GM12874 (cell line): ENCODE measurements around the gene GSTT2.

Experiments
- TF ChIP-seq, protein P1 (sequence below): IDR thresholded peaks from 2 replicates; pipeline ENCODE4 v1.5.1; 2011; ENCODE audit warnings: low read depth, mild to moderate bottlenecking, control low read depth, low read length, moderate library complexity; ENCODE audit not compliant: insufficient read depth

GSTT2 gene

DNA sequence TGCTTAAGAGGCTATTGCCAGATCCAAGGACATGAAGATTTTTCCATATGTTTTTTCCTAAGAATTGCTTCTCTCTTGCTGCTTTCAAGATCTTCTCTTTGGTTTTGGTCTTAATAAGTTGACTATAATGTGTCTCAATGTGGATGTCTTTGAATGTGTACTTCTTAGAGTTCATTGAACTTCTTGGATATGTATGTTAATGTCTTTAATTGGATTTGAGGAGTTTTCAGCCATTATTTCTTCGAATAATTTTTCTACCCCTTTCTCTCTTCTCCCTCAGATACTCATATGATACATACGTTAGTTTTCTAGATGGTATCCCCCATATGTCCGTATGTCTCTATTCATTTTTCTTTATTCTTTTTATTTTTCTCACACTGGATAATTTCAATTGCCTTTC is 44.4 kb downstream of the GSTT2 start:
- TF ChIP-seq, protein P1, sequence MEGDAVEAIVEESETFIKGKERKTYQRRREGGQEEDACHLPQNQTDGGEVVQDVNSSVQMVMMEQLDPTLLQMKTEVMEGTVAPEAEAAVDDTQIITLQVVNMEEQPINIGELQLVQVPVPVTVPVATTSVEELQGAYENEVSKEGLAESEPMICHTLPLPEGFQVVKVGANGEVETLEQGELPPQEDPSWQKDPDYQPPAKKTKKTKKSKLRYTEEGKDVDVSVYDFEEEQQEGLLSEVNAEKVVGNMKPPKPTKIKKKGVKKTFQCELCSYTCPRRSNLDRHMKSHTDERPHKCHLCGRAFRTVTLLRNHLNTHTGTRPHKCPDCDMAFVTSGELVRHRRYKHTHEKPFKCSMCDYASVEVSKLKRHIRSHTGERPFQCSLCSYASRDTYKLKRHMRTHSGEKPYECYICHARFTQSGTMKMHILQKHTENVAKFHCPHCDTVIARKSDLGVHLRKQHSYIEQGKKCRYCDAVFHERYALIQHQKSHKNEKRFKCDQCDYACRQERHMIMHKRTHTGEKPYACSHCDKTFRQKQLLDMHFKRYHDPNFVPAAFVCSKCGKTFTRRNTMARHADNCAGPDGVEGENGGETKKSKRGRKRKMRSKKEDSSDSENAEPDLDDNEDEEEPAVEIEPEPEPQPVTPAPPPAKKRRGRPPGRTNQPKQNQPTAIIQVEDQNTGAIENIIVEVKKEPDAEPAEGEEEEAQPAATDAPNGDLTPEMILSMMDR, result no peak

DNA sequence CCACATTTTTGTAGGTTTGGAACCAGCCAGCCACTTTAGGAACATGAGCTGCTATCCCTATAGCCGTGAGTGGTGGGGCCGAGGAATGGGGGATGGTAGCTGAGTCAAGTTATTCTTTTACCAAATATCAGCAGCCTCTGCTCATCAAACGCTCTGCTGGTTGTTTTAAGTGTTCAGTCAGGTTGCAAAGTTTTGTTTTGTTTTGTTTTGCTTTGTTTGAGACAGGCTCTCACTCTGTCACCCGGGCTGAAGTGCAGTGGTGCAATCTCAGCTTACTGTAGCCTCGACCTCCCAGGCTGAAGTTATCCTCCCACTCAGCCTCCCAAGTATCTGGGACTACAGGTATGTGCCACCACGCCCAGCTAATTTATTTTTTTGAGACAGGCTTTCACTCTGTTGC is 45.5 kb downstream of the GSTT2 start:
- TF ChIP-seq, protein P1, result no peak

DNA sequence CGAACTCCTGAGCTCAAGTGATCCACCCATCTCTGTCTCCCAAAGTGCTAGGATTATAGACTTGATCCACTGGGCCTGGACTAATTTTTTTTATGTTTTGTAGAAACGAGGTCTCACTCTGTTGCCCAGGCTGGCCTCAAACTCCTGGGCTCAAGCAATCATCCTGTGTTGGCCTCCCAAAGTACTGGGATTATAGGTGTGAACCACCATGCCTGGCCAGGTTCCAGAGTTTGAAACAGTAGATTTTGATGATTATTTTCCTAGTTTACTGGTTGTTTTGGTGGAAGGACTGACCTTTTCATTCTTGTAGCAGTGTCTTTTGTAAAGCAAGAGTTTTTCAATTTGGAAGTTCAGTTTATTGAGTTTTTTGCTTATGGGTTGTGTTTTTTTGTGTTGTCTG is 46.1 kb downstream of the GSTT2 start:
- TF ChIP-seq, protein P1, result no peak

DNA sequence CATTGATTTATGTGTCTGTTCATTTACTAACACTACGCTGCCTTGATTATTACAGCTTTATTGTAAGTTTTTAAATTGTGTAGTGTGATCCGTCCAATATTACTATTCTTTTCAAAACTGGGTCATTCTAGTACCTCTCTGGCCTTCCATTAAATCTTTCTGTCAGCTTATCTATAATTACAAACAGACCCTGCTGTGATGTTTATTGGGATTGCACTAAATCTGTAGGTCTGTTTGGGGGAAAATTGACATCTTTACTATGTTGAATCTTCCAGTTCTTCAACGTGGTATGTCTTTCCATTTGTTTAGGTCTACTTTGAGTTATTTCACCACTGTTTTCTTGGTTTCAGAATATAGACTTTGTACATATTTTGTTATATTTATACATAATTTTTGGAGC is 46.8 kb downstream of the GSTT2 start:
- TF ChIP-seq, protein P1, result no peak

DNA sequence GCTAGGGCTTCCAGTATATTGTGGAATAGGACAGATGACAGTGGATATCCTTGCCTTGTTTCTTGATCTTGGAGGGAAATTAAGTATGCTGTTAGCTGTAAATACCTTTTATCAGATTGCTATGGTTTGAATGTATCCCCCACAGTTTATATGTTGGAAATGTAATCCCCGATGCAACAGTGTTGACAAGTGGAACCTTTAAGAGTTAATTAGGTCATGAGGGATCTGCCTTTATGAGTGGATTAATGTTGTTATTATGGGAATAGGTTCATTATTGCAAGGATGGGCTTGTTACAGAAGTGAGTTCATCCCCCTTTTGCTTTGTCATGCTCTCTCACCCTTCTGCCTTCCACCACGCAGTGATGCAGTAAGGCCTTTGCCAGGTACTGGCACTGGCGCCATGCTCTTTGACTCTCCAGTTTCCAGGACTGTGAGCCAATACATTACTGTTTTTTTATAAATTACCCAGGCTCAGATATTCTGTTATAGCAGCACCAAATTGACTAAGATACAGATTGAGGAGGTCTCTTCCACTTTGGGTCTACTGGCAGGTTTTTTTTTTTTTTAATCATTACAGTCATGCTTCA is 47.5 kb downstream of the GSTT2 start:
- TF ChIP-seq, protein P1, result no peak

DNA sequence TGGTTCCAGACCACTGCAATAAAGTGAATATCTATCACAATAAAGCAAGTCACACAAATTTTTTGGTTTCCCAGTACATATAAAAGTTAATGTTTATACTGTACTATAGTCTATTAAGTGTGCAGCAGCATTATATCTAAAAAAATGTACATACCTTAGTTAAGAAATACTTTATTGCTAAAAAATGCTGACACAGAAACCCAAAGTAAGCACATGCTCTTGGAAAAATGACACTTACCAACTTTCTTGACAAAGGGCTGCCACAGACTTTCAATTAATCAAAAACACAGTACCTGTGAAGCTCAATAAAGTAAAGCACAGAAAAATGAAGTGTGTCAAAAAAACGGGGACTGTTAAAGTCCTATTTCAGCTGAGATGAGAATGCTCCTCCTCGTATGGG is 48.1 kb downstream of the GSTT2 start:
- TF ChIP-seq, protein P1, result no peak

DNA sequence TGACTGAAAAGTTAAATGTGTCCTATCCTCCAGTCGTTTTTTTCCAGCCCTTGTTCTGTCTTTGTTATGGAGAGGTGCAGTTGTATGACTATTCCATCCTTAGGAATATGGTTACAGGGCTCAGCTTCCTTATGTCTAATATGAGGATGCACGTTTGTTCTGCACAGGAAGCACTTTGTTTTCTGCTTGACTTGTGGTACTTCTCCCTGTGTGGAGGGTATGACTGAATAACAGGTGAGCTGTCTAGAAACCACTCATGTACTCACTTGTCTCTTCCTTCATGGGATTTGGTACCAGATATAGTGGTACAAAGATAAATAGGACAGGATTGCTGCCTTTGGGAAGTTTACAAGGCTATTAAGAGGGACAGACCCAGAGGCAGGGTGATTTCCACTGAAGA is 48.6 kb downstream of the GSTT2 start:
- TF ChIP-seq, protein P1, result no peak

DNA sequence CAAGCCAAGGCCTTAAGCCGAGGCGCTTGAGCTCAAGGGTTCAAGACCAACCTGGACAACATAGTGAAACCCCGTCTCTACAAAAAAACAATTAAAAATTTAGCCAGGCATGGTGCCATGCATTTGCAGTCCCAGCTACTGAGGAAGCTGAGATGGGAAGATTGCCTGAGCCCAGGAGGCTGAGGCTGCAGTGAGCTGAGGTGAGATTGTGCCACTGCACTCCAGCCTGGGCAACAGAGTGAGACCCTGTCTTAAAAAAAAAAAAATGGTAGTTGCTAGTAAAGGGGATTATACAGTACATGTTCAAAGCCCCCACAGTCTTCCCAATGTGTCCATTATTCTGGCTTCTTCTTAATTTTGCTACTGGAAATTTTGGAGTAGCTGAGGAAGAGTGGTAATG is 49.4 kb downstream of the GSTT2 start:
- TF ChIP-seq, protein P1, result no peak
